Subcutaneous adipose tissue (tissue), 4 donors: Measurements from ENCODE around the gene HOXC13. TPM values are rescaled to one million over a fixed set of nuclear protein-coding genes. Genes with fewer than 3 reads are reported as not detected.

Experiments used
- CTCF ChIP-seq: fragments of 450-650 bp; IDR thresholded peaks from one replicate; pipeline ENCODE4 v1.5.1; 2016; ENCODE audit warnings: low read depth, mild to moderate bottlenecking, control low read depth, antibody characterized with exemption, moderate library complexity
- total RNA-seq, 4 donors: library from RNA; depleted of rRNA; stranded (reverse); fragments of >200 nt; gene quantifications; one replicate each; pipeline ENCODE4 v1.1.0, GENCODE V29; 2016

The HOXC13 gene
- total RNA-seq, 4 donors from 2014 or later = 0.34 to 1.1 TPM; not detected in 2

GRCh38 chr12:53963434-53964314 lies 25.0 kb downstream of the HOXC13 start:
- no peak for TF ChIP-seq CTCF

- TF ChIP-seq CTCF = no peak
These were observed 25.7 kb downstream of the HOXC13 start for GRCh38 chr12:53964315-53964713.

- no peak for TF ChIP-seq CTCF
These were observed 26.9 kb downstream of the HOXC13 start for GRCh38 chr12:53965281-53966084.

GRCh38 chr12:53966085-53966384 lies 27.4 kb downstream of the HOXC13 start:
- TF ChIP-seq CTCF = no peak

GRCh38 chr12:53966385-53967133 lies 27.9 kb downstream of the HOXC13 start:
- TF ChIP-seq CTCF = no peak

- TF ChIP-seq CTCF = no peak
These were observed 28.8 kb downstream of the HOXC13 start for GRCh38 chr12:53967421-53967925.
